Measurements from ENCODE around the gene MAN2C1. TPM values are rescaled to one million over a fixed set of nuclear protein-coding genes. Genes with fewer than 3 reads are reported as not detected.
A peak's percentile ranks its signal among the peaks of the same experiment; 100 is the strongest.

MAN2C1 gene
- total and polyA plus RNA-seq, 9 of the 15 experiments (the other 6 are each of a cell fraction or from before 2014, with no cell fraction given) = 2.0 to 141 (median 39.9) TPM

- TF ChIP-seq HEY1 (CRISPR knock-in tag; IDR thresholded peaks at IDR 0.05; ENCODE audit: borderline replicate concordance) = no peak
- TF ChIP-seq ILK (tag; IDR thresholded peaks at IDR 0.05; ENCODE audit: borderline replicate concordance, low read depth) = no peak
- TF ChIP-seq SFPQ (IDR thresholded peaks at IDR 0.05; ENCODE audit: low read depth, low read length) = no peak
- no peak for TF ChIP-seq THRA (IDR thresholded peaks at IDR 0.05)
- no peak for TF ChIP-seq ZNF444 (CRISPR knock-in tag; IDR thresholded peaks at IDR 0.05)
- no peak for TF ChIP-seq ZNF609 (CRISPR knock-in tag; IDR thresholded peaks at IDR 0.05; ENCODE audit: borderline replicate concordance)
- no peak for TF ChIP-seq CBFB (CRISPR knock-in tag; IDR thresholded peaks at IDR 0.05)
- peak; percentile 76 for TF ChIP-seq SUPT5H (IDR thresholded peaks at IDR 0.05)
- TF ChIP-seq ZSCAN32 (CRISPR knock-in tag; IDR thresholded peaks at IDR 0.05) = no peak
- TF ChIP-seq ZSCAN29 (IDR thresholded peaks at IDR 0.05) = no peak
- TF ChIP-seq OTX1 (CRISPR knock-in tag; IDR thresholded peaks at IDR 0.05) = no peak
- TF ChIP-seq IRF1 (CRISPR knock-in tag; IDR thresholded peaks at IDR 0.05; ENCODE audit: borderline replicate concordance) = no peak
- 0 out of 2 replicates have a peak, but pooled peaks have one; percentile 52 for TF ChIP-seq HLTF (IDR thresholded peaks at IDR 0.05)
- TF ChIP-seq PKNOX1 (IDR thresholded peaks at IDR 0.05) = no peak
- peak; percentile 86; the same call in 1 of the 2 replicates for TF ChIP-seq CBX1 (IDR thresholded peaks at IDR 0.05; ENCODE audit: low read depth)
- TF ChIP-seq ZEB2 (IDR thresholded peaks at IDR 0.05) = no peak; the same call in 1 of the 2 replicates
- TF ChIP-seq ZNF445 (CRISPR knock-in tag; IDR thresholded peaks at IDR 0.05; ENCODE audit: low read depth) = no peak
- TF ChIP-seq TAF15 (IDR thresholded peaks at IDR 0.05; ENCODE audit: low read depth, low read length) = no peak
- no peak for TF ChIP-seq XRCC4 (IDR thresholded peaks at IDR 0.05; ENCODE audit: extremely low read depth, insufficient read depth, insufficient read length)
- no peak for TF ChIP-seq ZNF354B (CRISPR knock-in tag; IDR thresholded peaks at IDR 0.05)
These were observed 32.6 kb downstream of the MAN2C1 start, which contains the start of gene COMMD4 (continued) for GRCh38 chr15:75335705-75336355.
